ENCODE results near the gene TRABD2B. TPM values are rescaled to one million over a fixed set of nuclear protein-coding genes. Genes with fewer than 3 reads are reported as not detected.

Gene TRABD2B
- total RNA-seq, 1 donor from 2014 or later = not detected

DNA sequence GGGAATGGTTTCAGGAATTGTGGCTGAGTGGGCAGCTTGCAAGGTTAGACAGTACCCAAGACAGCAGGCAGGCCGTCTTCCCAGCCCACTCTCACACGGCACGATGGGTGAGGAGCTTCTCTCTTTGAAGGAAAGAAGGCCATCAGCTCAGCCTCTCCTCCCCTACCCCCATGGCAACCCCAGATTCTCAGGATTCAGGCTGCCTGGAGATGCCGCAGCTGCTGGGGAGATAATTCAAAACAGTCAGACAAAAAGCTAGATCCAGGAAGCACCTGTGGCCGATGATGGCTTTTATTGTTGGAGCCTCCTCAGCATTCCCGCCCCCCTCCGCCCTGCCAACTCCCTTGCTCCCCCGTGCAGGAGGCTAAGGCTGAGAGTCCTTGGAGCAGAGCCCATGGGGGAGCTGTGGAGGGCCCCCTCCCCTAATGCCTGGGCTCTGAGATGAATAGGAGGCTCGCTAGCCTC is 220.5 kb downstream of the TRABD2B start:
- Mint-ChIP-seq H3K36me3 (ENCODE audit: unreplicated experiment) (no peaks in the 10 kb centered on the region), H3K27ac (ENCODE audit: unreplicated experiment) (no peak overlapping the region), H3K27me3 (ENCODE audit: unreplicated experiment) (peaks cover 15% of the 10 kb centered on the region), H3K4me3 (ENCODE audit: unreplicated experiment) (no peak overlapping the region), H3K4me1 (ENCODE audit: unreplicated experiment) (no peaks in the 10 kb centered on the region), H3K9me3 (ENCODE audit: unreplicated experiment) (no peaks in the 10 kb centered on the region)
- TF ChIP-seq, protein P1, sequence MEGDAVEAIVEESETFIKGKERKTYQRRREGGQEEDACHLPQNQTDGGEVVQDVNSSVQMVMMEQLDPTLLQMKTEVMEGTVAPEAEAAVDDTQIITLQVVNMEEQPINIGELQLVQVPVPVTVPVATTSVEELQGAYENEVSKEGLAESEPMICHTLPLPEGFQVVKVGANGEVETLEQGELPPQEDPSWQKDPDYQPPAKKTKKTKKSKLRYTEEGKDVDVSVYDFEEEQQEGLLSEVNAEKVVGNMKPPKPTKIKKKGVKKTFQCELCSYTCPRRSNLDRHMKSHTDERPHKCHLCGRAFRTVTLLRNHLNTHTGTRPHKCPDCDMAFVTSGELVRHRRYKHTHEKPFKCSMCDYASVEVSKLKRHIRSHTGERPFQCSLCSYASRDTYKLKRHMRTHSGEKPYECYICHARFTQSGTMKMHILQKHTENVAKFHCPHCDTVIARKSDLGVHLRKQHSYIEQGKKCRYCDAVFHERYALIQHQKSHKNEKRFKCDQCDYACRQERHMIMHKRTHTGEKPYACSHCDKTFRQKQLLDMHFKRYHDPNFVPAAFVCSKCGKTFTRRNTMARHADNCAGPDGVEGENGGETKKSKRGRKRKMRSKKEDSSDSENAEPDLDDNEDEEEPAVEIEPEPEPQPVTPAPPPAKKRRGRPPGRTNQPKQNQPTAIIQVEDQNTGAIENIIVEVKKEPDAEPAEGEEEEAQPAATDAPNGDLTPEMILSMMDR (IDR thresholded peaks at IDR 0.05) = no peak
- DNase-seq (ENCODE audit: extremely low spot score, unreplicated experiment) = no peak

DNA sequence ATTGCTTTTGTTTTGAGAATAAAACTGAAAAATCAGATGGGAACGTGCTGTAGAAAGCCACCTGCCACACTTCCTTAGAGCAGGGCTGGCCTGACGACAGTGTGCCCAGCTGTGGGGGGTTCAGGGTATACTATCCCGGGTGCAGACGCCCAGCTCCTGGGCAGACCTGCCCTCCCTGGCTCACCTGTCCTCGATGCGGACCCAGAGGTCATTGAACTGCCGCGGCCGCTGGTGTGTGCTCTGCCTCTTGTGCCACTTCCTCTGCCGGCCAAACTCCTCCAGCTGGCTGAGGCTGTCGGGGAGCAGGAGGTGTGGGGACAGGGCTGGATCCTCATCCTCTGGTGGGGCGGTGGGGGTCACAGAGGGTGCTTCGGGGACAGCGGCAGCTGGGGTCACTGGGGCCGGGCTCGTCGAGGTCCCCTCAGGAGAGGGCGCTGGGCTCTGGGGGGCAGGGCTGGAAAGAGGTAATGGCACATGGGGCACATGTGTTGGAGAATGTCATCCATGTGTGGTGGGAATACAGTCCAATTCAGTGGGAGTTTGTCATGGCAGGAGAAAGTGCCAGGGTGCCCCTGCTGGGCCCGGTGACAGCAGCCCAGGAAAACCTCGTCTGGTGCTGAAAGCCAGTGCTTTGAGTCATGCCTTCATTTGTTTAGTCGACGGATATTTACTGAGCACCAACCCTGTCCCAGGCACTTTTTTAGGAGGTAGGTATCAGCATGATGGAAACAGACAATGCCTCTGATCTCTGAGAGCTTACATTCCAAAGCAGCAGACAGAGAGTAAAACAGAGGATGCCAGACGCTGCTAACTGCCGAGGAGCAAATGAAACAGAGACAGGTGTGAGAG is 222.0 kb downstream of the TRABD2B start:
- Mint-ChIP-seq H3K27me3 (ENCODE audit: unreplicated experiment) (peaks cover 15% of the 10 kb centered on the region), H3K4me1 (ENCODE audit: unreplicated experiment) (no peaks in the 10 kb centered on the region), H3K27ac (ENCODE audit: unreplicated experiment) (no peak overlapping the region), H3K36me3 (ENCODE audit: unreplicated experiment) (no peaks in the 10 kb centered on the region), H3K4me3 (ENCODE audit: unreplicated experiment) (no peak overlapping the region), H3K9me3 (ENCODE audit: unreplicated experiment) (no peaks in the 10 kb centered on the region)
- TF ChIP-seq, protein P1 (IDR thresholded peaks at IDR 0.05) = no peak
- no peak for DNase-seq (ENCODE audit: extremely low spot score, unreplicated experiment)

DNA sequence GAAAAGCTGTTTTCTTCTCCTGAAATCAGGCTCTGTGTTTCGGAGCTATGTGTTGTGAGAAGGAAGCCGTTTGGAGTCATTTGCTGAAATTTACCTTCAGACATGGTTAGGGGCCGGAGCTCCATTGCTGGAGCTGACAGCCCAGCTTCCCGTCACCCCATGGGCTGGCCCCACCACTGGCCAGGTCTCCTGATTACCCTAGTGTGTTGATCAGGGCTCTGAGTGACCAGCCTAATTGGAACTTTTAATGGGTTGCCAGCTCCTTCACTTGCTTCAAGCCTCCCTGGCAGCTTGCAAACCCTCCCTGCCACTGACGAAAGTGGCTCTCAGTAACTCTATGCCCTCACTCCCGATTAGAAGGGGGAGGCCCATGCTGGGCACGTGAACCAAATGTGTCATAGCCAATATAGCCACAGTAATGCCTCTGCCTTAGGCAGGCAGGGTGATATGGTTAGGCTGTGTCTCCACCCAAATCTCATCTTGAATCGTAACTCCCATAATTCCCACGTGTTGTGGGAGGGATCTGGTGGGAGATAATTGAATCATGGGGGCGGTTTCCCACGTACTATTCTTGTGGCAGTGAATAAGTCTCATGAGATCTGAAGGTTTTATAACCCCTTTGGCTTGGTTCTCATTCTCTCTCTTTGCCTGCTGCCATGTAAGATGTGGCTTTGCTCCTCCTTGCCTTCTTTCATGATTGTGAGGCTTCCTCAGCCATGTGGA is 224.1 kb downstream of the TRABD2B start:
- Mint-ChIP-seq H3K36me3 (ENCODE audit: unreplicated experiment) (no peaks in the 10 kb centered on the region), H3K9me3 (ENCODE audit: unreplicated experiment) (no peaks in the 10 kb centered on the region), H3K4me3 (ENCODE audit: unreplicated experiment) (no peak overlapping the region), H3K27me3 (ENCODE audit: unreplicated experiment) (peaks cover 17% of the 10 kb centered on the region), H3K27ac (ENCODE audit: unreplicated experiment) (no peak overlapping the region), H3K4me1 (ENCODE audit: unreplicated experiment) (no peaks in the 10 kb centered on the region)
- no peak for DNase-seq (ENCODE audit: extremely low spot score, unreplicated experiment)
- TF ChIP-seq, protein P1 (IDR thresholded peaks at IDR 0.05) = no peak

DNA sequence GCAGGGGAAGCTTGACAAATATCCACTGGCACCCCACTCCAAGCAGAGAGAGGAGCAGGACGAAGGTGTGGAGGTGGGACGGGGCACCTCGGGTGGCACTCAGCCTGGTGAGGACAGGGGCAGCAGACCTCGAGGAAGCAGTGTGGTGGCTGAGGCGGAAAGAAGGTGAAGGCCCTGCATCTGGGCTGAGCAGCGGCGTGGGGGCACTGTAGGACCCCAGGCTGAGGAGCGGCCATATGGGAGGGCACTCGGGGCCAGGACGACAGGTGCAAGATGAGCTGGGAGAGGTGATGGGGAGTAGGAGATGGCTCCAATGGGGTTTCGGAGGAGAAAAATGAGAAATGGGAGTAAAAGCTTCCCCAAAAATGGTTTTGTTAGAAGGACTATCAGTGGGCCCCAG is 224.9 kb downstream of the TRABD2B start:
- no peak overlapping the region for H3K27ac Mint-ChIP-seq (ENCODE audit: unreplicated experiment)
- H3K4me1 Mint-ChIP-seq (ENCODE audit: unreplicated experiment) = no peaks in the 10 kb centered on the region
- TF ChIP-seq, protein P1 (IDR thresholded peaks at IDR 0.05) = no peak
- H3K27me3 Mint-ChIP-seq (ENCODE audit: unreplicated experiment) = peaks cover 17% of the 10 kb centered on the region
- H3K4me3 Mint-ChIP-seq (ENCODE audit: unreplicated experiment) = no peak overlapping the region
- no peak for DNase-seq (ENCODE audit: extremely low spot score, unreplicated experiment)
- H3K36me3 Mint-ChIP-seq (ENCODE audit: unreplicated experiment) = no peaks in the 10 kb centered on the region
- no peaks in the 10 kb centered on the region for H3K9me3 Mint-ChIP-seq (ENCODE audit: unreplicated experiment)

DNA sequence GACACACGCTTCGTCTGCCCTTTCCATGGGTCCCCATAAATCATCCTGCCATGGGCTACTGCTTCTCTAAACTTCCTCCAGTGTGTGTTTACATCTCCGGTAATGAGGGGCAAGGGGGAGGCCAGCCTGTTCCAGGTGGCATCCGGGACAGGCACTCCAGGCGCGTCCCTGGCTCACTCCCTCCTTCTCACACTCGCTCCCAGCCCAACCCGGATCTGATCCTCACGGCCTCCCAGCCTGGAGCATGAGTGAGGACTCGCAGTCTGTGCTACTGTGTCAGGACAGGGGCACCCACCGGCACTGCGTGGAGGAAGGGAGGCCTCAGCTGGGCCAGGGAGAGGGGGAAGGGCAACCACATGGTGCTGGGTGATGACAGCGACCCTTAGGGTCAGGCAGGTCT is 225.4 kb downstream of the TRABD2B start:
- no peaks in the 10 kb centered on the region for H3K4me1 Mint-ChIP-seq (ENCODE audit: unreplicated experiment)
- no peaks in the 10 kb centered on the region for H3K9me3 Mint-ChIP-seq (ENCODE audit: unreplicated experiment)
- DNase-seq (ENCODE audit: extremely low spot score, unreplicated experiment) = no peak
- no peaks in the 10 kb centered on the region for H3K36me3 Mint-ChIP-seq (ENCODE audit: unreplicated experiment)
- no peak overlapping the region for H3K4me3 Mint-ChIP-seq (ENCODE audit: unreplicated experiment)
- TF ChIP-seq, protein P1 (IDR thresholded peaks at IDR 0.05) = no peak
- peaks cover 17% of the 10 kb centered on the region for H3K27me3 Mint-ChIP-seq (ENCODE audit: unreplicated experiment)
- H3K27ac Mint-ChIP-seq (ENCODE audit: unreplicated experiment) = no peak overlapping the region

All from osteocyte (in vitro differentiated cells).